DMS114 treated with DMSO at 0.1 percent for 48 hours (cell line): Measurements from ENCODE around the gene FHIT.

ENCODE experiments used
- DNase-seq: peaks from one replicate; lab custom pipeline; 2025; ENCODE audit not compliant: unreplicated experiment; lab: John Stamatoyannopoulos, UW

The FHIT gene

GRCh38 chr3:61172684-61173083, 78.6 kb downstream of the FHIT start:
- DNase-seq: no peak

- DNase-seq: no peak
Observed at GRCh38 chr3:61172203-61172602, 79.0 kb downstream of the FHIT start.

GRCh38 chr3:61169621-61170251, 81.5 kb downstream of the FHIT start:
- no peak for DNase-seq

- DNase-seq: no peak
Observed at GRCh38 chr3:61168286-61168685, 83.0 kb downstream of the FHIT start.

GRCh38 chr3:61162965-61163364, 88.3 kb downstream of the FHIT start:
- no peak for DNase-seq

GRCh38 chr3:61158667-61159066, 92.6 kb downstream of the FHIT start:
- DNase-seq: no peak

- no peak for DNase-seq
Observed at GRCh38 chr3:61158216-61158615, 93.0 kb downstream of the FHIT start.

- DNase-seq: no peak
Observed at GRCh38 chr3:61157414-61157813, 93.8 kb downstream of the FHIT start.

- no peak for DNase-seq
Observed at GRCh38 chr3:61155701-61156292, 95.5 kb downstream of the FHIT start.

GRCh38 chr3:61154457-61155198, 96.6 kb downstream of the FHIT start:
- no peak for DNase-seq

- no peak for DNase-seq
Observed at GRCh38 chr3:61152071-61152470, 99.2 kb downstream of the FHIT start.

- no peak for DNase-seq
Observed at GRCh38 chr3:61149236-61149635, 102.0 kb downstream of the FHIT start.

GRCh38 chr3:61146010-61146890, 105.0 kb downstream of the FHIT start:
- no peak for DNase-seq

- no peak for DNase-seq
Observed at GRCh38 chr3:61141697-61142096, 109.6 kb downstream of the FHIT start.

- DNase-seq: no peak
Observed at GRCh38 chr3:61141227-61141626, 110.0 kb downstream of the FHIT start.

- DNase-seq: no peak
Observed at GRCh38 chr3:61139686-61140085, 111.6 kb downstream of the FHIT start.

GRCh38 chr3:61138401-61138800, 112.9 kb downstream of the FHIT start:
- DNase-seq: no peak

- no peak for DNase-seq
Observed at GRCh38 chr3:61136191-61136590, 115.1 kb downstream of the FHIT start.

GRCh38 chr3:61134532-61134931, 116.7 kb downstream of the FHIT start:
- no peak for DNase-seq

- DNase-seq: no peak
Observed at GRCh38 chr3:61132062-61132461, 119.2 kb downstream of the FHIT start.

GRCh38 chr3:61118830-61119229, 132.4 kb downstream of the FHIT start:
- DNase-seq: no peak
